Esophagus squamous epithelium (tissue), 5 donors: ENCODE results near the gene PDLIM5. TPM values are rescaled to one million over a fixed set of nuclear protein-coding genes. Genes with fewer than 3 reads are reported as not detected.

Source experiments
- DNase-seq: peaks from one replicate; lab custom pipeline; 2025; lab: John Stamatoyannopoulos, UW
- H3K27ac ChIP-seq, 4 donors: fragments of 200-600 bp; sonication (generic); one replicate each; pipeline ENCODE4 v1.5.1; 2016 to 2019; ENCODE audit warnings: mild to moderate bottlenecking in 1 of 4
- H3K27me3 ChIP-seq, 4 donors: fragments of 200-600 bp; sonication (generic); 1 replicate in 3 of 4; 2 replicates in 1 of 4; pipeline versions ENCODE4 v1.5.1 to v1.6.0; 2017 to 2021; ENCODE audit warnings: antibody characterized with exemption in 1 of 4
- H3K36me3 ChIP-seq, 3 donors: fragments of 200-600 bp; sonication (generic); one replicate each; pipeline ENCODE4 v1.5.1; 2016 to 2019
- H3K4me1 ChIP-seq, 3 donors: fragments of 200-600 bp; sonication (generic); one replicate each; pipeline ENCODE4 v1.5.1; 2017 to 2019
- H3K4me3 ChIP-seq, 4 donors: fragments of 200-600 bp; sonication (generic); 1 replicate in 3 of 4; 2 replicates in 1 of 4; pipeline ENCODE4 v1.5.1; 2016 to 2019; ENCODE audit warnings: mild to moderate bottlenecking in 2 of 4, moderate library complexity in 1 of 4
- H3K9me3 ChIP-seq, 3 donors: fragments of 200-600 bp; sonication (generic); one replicate each; pipeline ENCODE4 v1.5.1; 2016 to 2019
- POLR2A ChIP-seq, 4 donors: fragments of 450-650 bp; IDR thresholded peaks; one replicate each; pipeline ENCODE4 v1.6.1; 2017; ENCODE audit warnings: antibody characterized with exemption in 4 of 4, mild to moderate bottlenecking in 4 of 4, moderate library complexity in 3 of 4
- WGBS, 2 donors: methylation state at CpG; one replicate each; pipeline ENCODE4 v1.1.5; 2018; 5-methylcytosine and 5-hydroxymethylcytosine counted together
- intact Hi-C: fragments of 100-400 bp; cut with DNase I; formaldehyde crosslinking; loops from one replicate; pipeline ENCODE4 v1.15.0; 2022
- total RNA-seq, 4 donors: library from RNA; depleted of rRNA; stranded (reverse); fragments of >200 nt; gene quantifications; one replicate each; pipeline ENCODE4 v1.1.0, GENCODE V29; 2016
- TF ChIP-seq, protein P1 (sequence below), 6 experiments: fragments of 450-650 bp in 4 of 6; fragments of 200-600 bp in 2 of 6; sonication (generic) in 2 of 6; IDR thresholded peaks; one replicate each; pipeline ENCODE4 v1.5.1; 2016 to 2019; ENCODE audit warnings: antibody characterized with exemption in 6 of 6, mild to moderate bottlenecking in 4 of 6, moderate library complexity in 4 of 6
- donor health status: DM: yes; HTN: yes; CAD: no.

PDLIM5 gene
- total RNA-seq, 4 donors from 2014 or later: 57.0 to 204 (median 157) TPM

DNA sequence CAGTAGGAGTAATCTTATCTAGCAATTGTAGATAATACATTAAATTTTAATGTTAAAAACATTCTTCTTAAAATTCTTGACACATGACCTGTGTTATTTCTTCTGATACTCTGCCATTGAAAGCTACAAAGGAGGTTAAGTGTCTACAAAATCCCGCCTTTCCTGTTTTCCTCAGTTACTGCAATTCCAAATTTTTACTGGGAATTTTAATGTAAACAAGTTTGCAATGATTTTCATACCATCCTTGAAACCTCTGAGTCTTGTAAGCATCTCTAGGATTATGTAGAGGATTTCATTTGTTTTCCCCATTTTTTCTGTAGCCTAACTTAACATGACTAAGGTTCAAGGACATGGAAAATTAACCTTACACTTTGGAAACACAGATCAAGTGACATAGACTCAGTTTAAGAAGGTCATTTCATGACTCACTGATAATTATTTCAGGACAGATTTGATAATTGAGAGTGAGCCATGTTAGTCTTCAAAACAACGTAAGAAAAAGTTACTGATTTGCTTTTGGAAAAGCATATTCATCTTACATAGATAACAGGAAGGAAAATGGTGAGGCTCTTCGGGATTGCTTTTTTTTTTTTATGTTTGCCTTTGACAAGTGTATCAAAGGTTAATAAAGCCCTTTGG lies 39.6 kb upstream of the PDLIM5 start:
- no peak for DNase-seq
- Histone ChIP-seq H3K27me3 (no peaks in the 10 kb centered on the region), H3K27ac (peak overlapping the region in 2 of 4 donors; percentile 23 to 49), H3K4me3 (peak overlapping the region in 1 of 4 donors; percentile 27), H3K36me3 (no peaks in the 10 kb centered on the region), H3K9me3 (no peaks in the 10 kb centered on the region), H3K4me1 (peaks cover 0 to 38% (median 9%) of the 10 kb centered on the region in 3 donors)
- no peak for TF ChIP-seq POLR2A (IDR thresholded peaks at IDR 0.05)
- TF ChIP-seq, protein P1, sequence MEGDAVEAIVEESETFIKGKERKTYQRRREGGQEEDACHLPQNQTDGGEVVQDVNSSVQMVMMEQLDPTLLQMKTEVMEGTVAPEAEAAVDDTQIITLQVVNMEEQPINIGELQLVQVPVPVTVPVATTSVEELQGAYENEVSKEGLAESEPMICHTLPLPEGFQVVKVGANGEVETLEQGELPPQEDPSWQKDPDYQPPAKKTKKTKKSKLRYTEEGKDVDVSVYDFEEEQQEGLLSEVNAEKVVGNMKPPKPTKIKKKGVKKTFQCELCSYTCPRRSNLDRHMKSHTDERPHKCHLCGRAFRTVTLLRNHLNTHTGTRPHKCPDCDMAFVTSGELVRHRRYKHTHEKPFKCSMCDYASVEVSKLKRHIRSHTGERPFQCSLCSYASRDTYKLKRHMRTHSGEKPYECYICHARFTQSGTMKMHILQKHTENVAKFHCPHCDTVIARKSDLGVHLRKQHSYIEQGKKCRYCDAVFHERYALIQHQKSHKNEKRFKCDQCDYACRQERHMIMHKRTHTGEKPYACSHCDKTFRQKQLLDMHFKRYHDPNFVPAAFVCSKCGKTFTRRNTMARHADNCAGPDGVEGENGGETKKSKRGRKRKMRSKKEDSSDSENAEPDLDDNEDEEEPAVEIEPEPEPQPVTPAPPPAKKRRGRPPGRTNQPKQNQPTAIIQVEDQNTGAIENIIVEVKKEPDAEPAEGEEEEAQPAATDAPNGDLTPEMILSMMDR (IDR thresholded peaks at IDR 0.05): no peak
- intact Hi-C loops: no loop called here
- WGBS, 2 donors: 32 to 50% methylated on average over 3 of the region's 3 CpGs

DNA sequence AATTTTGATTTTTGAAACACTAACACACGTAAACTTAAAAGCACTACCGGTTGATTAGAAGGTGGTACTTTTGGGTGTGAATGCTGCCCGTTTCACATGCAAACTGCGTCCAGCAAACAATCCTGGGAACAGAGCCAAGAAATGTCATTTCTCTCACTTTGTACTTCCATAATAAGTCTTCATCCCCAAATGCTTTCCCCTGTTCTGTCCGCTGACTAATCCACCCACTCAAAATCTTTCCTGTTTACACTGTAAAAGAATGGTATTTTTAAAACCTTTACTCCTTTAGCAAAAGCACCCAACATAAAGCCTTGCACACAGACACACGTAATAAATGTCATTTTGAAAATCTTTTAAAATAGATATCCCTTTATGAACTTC lies 39.1 kb upstream of the PDLIM5 start:
- H3K27ac ChIP-seq: peak overlapping the region in 1 of 4 donors; percentile 23

DNA sequence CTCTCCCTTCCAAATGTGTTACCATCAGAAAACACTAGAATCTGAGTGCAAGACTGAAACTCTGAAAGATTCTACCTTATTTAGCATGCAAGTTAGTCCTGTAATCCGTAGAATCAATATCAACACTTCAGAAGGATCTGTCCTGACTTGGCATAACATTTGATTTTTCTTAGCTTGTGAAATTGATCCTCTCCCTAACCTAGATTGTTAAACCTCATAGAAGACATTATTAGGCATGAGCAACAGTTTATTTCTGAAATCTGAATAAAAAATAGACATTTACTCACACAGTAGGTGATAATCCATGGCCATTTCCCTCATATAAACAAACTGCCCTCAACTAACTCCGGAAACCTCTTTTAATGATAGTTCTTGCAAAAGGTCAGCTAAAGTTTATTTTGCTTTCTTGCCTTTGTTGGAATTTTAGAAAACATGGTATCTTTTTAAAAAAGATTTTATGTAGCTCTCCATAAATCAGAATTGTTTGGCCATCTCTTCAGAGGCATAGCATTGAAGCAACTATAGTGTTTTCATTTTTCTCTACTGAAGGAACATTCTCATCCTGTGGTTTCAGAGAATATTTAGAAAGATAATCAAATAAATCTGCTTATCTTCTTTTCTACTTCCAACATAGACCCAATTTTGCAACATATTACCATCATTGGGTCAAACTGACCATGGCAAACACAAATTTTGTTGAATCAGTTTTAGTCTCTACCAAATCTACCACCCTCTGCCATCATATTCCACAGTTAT lies 38.5 kb upstream of the PDLIM5 start:
- Histone ChIP-seq H3K9me3 (no peaks in the 10 kb centered on the region), H3K4me1 (peaks cover 0 to 38% (median 9%) of the 10 kb centered on the region in 3 donors), H3K36me3 (no peaks in the 10 kb centered on the region), H3K27me3 (no peaks in the 10 kb centered on the region), H3K27ac (peak overlapping the region in 1 of 4 donors; percentile 23), H3K4me3 (no peak overlapping the region)
- WGBS, 2 donors: 37 to 56% methylated on average over 2 of the region's 2 CpGs
- intact Hi-C loops: no loop called here
- DNase-seq: no peak
- TF ChIP-seq POLR2A (IDR thresholded peaks at IDR 0.05): no peak
- TF ChIP-seq, protein P1 (IDR thresholded peaks at IDR 0.05): no peak

More for the DNA sequence above, 39.1 kb upstream of the PDLIM5 start:
- H3K36me3 ChIP-seq: no peaks in the 10 kb centered on the region
- 6 to 14% methylated on average over 6 of the region's 6 CpGs for WGBS, 2 donors
- intact Hi-C loops: no loop called here
- DNase-seq: no peak
- peak overlapping the region in 1 of 4 donors; percentile 27 for H3K4me3 ChIP-seq
- peaks cover 0 to 38% (median 9%) of the 10 kb centered on the region in 3 donors for H3K4me1 ChIP-seq
- H3K27me3 ChIP-seq: no peaks in the 10 kb centered on the region
- TF ChIP-seq POLR2A (IDR thresholded peaks at IDR 0.05): no peak
- TF ChIP-seq, protein P1 (IDR thresholded peaks at IDR 0.05): no peak
- no peaks in the 10 kb centered on the region for H3K9me3 ChIP-seq

DNA sequence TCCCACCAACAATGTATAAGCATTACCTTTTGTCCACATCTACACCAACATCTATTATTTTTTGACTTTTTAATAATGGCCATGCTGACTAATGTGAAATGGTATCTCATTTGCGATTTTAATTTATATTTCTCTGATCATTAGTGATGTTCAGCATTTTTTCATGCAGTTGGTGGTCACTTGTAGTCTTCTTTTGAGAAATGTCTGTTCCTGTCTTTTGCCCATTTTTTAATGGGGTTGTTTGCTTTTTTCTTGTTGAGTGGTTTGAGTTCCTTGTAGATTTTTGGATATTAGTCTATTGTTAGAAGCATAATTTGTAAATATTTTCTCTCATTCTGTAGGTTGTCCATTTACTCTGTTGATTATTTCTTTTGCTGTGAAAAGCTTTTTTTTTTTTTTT lies 36.8 kb upstream of the PDLIM5 start:
- 94 to 97% methylated on average over 1 of the region's 1 CpG for WGBS, 2 donors
- H3K4me3 ChIP-seq: no peak overlapping the region
- intact Hi-C loops: no loop called here
- no peak for DNase-seq
- no peaks in the 10 kb centered on the region for H3K27me3 ChIP-seq
- TF ChIP-seq, protein P1 (IDR thresholded peaks at IDR 0.05): no peak
- no peak for TF ChIP-seq POLR2A (IDR thresholded peaks at IDR 0.05)
- peaks cover 0 to 40% (median 9%) of the 10 kb centered on the region in 3 donors for H3K4me1 ChIP-seq
- no peak overlapping the region for H3K27ac ChIP-seq
- H3K36me3 ChIP-seq: no peaks in the 10 kb centered on the region
- H3K9me3 ChIP-seq: no peaks in the 10 kb centered on the region

DNA sequence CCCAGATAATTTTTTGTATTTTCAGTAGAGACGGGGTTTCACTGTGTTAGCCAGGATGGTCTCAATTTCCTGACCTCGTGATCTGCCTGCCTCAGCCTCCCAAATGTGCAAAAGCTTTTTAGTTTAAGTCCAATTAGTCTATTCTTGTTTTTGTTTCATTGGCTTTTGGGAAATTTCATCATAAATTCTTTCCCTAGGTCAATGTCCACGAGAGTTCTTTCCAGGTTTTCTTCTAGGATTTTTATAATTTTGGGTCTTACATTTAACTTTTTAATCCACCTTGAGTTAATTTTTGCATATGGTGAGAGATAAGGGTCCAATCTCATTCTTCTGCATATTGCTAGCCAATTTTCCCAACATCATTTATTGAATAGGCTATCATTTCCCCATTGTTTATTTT lies 36.3 kb upstream of the PDLIM5 start:
- Histone ChIP-seq H3K4me3 (no peak overlapping the region), H3K27ac (no peak overlapping the region), H3K36me3 (no peaks in the 10 kb centered on the region), H3K4me1 (peaks cover 0 to 40% (median 9%) of the 10 kb centered on the region in 3 donors), H3K27me3 (no peaks in the 10 kb centered on the region), H3K9me3 (no peaks in the 10 kb centered on the region)
- 73 to 83% methylated on average over 3 of the region's 3 CpGs for WGBS, 2 donors
- DNase-seq: no peak
- TF ChIP-seq, protein P1 (IDR thresholded peaks at IDR 0.05): no peak
- TF ChIP-seq POLR2A (IDR thresholded peaks at IDR 0.05): no peak
- intact Hi-C loops: no loop called here
